Activated CD4-positive, alpha-beta memory T cell treated with anti-CD3 and anti-CD28 coated beads, Interleukin-2, amount 10 ng/mL, durations not matched to agents 7 days and 5 days (primary cell): ENCODE data around the gene TMEM135. TPM values are rescaled to one million over a fixed set of nuclear protein-coding genes. Genes with fewer than 3 reads are reported as not detected.
"Not testable (repeated sequence)": the region's sequence is repeated elsewhere in the genome, so short reads cannot be mapped to it uniquely, and the experiment has no call there.

Experiments used
- CTCF ChIA-PET: fragments of 350-600 bp; sonication (Branson Sonifier 250); formaldehyde crosslinking; loops from one replicate; lab custom pipeline; 2021; ENCODE audit warnings: antibody characterized with exemption, inconsistent platforms; lab: Charles Lee
- POLR2A ChIA-PET: fragments of 350-600 bp; sonication (Branson Sonifier 250); formaldehyde crosslinking; loops from one replicate; lab custom pipeline; 2021; ENCODE audit warnings: antibody characterized with exemption; lab: Charles Lee
- DNase-seq: peaks from one replicate; pipeline ENCODE4 v3.0.0-alpha.2; 2020
- H3K27ac Mint-ChIP-seq: one replicate; pipeline ENCODE4 v1.8.0; 2021; ENCODE audit warnings: mild to moderate bottlenecking, mixed read lengths
- H3K27me3 Mint-ChIP-seq: one replicate; pipeline ENCODE4 v1.8.0; 2021; ENCODE audit warnings: mixed read lengths
- H3K36me3 Mint-ChIP-seq: one replicate; pipeline ENCODE4 v1.8.0; 2021; ENCODE audit warnings: low read depth, mixed read lengths
- H3K4me1 Mint-ChIP-seq: one replicate; pipeline ENCODE4 v1.8.0; 2021; ENCODE audit warnings: mixed read lengths
- H3K4me3 Mint-ChIP-seq: one replicate; pipeline ENCODE4 v1.8.0; 2021; ENCODE audit warnings: mild to moderate bottlenecking, mixed read lengths
- H3K9me3 Mint-ChIP-seq: one replicate; pipeline ENCODE4 v1.8.0; 2021; ENCODE audit warnings: mixed read lengths
- total RNA-seq, 2 experiments: library from RNA; stranded (reverse); gene quantifications; one replicate each; pipeline ENCODE4 v1.2.3, GENCODE V29; 2021

TMEM135 gene
- total RNA-seq: 10 to 100 TPM; 38.3 to 46.9 TPM

GRCh38 chr11:87037450-87038234 is at the start of gene TMEM135:
TMEM135 (plus strand) TSS chr11:87037934; CDS start chr11:87038046, 112 bp downstream.
- H3K27me3 Mint-ChIP-seq: peaks cover 14% of the 10 kb centered on the region
- peak; percentile 97 for DNase-seq
- peak within 1 kb of the TSS; percentile 81 for H3K27ac Mint-ChIP-seq
- H3K36me3 Mint-ChIP-seq: peaks cover 32% of the 10 kb centered on the region
- no peaks in the 10 kb centered on the region for H3K9me3 Mint-ChIP-seq
- ChIA-PET CTCF (interaction anchor here (1.0 to 2.0 kb wide), 7 partner anchors 9 to 82 kb away, joined by 3 to 8 read pairs (median 5); partner anchors contain the start of gene FZD4), POLR2A (interaction anchor here (0.6 to 1.7 kb wide), 6 partner anchors 8 to 83 kb away, joined by 3 to 14 read pairs (median 3); no protein-coding TSS in a partner anchor)
- peaks cover 49% of the 10 kb centered on the region for H3K4me1 Mint-ChIP-seq
- peak within 1 kb of the TSS; percentile 97 for H3K4me3 Mint-ChIP-seq

DNA sequence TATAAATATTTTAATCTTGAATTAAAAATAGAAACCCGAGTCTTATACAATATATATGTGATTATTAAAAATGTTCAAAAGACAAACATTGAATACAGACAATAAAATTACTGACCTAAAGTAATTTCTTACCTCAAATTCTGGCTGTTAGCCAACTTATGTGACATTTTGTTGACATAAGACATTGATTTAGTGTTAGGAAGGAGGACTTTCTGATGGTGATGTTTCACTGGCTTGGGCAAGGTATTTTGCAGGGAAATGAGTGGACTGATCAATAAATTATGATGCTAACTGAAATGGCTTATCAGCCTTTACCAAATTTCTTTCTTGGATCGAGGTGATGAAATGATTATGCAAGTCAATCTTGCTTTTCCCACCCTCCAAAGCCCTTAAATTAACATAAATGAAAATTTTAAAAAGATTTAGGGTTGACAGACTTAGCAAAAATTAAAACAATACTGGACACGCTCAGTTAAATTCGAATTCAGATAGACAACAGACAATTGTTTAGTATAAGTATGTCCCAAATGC is 49.3 kb upstream of the TMEM135 start:
- no peak overlapping the region for H3K27ac Mint-ChIP-seq
- H3K36me3 Mint-ChIP-seq: no peaks in the 10 kb centered on the region
- H3K9me3 Mint-ChIP-seq: no peaks in the 10 kb centered on the region
- ChIA-PET POLR2A (no interaction called here), CTCF (no interaction called here)
- H3K4me3 Mint-ChIP-seq: no peak overlapping the region
- no peaks in the 10 kb centered on the region for H3K4me1 Mint-ChIP-seq
- no peak for DNase-seq
- H3K27me3 Mint-ChIP-seq: peaks cover 13% of the 10 kb centered on the region

GRCh38 chr11:86990031-86990430 is 47.7 kb upstream of the TMEM135 start:
- CTCF ChIA-PET: no interaction called here
- H3K36me3 Mint-ChIP-seq: no peaks in the 10 kb centered on the region
- H3K27me3 Mint-ChIP-seq: peaks cover 13% of the 10 kb centered on the region
- H3K4me3 Mint-ChIP-seq: no peak overlapping the region
- no peak for DNase-seq
- H3K9me3 Mint-ChIP-seq: no peaks in the 10 kb centered on the region
- POLR2A ChIA-PET: no interaction called here
- H3K4me1 Mint-ChIP-seq: no peaks in the 10 kb centered on the region
- no peak overlapping the region for H3K27ac Mint-ChIP-seq

- POLR2A ChIA-PET: no interaction called here
- Mint-ChIP-seq H3K4me1 (no peaks in the 10 kb centered on the region), H3K27ac (no peak overlapping the region), H3K36me3 (no peaks in the 10 kb centered on the region), H3K27me3 (peaks cover 13% of the 10 kb centered on the region), H3K4me3 (no peak overlapping the region), H3K9me3 (no peaks in the 10 kb centered on the region)
- no peak for DNase-seq
- CTCF ChIA-PET: no interaction called here
Measured at GRCh38 chr11:86990515-86990914, 47.2 kb upstream of the TMEM135 start.

GRCh38 chr11:86991341-86991740 is 46.4 kb upstream of the TMEM135 start:
- Mint-ChIP-seq H3K4me3 (no peak overlapping the region), H3K36me3 (no peaks in the 10 kb centered on the region), H3K27ac (no peak overlapping the region), H3K27me3 (peaks cover 13% of the 10 kb centered on the region), H3K4me1 (no peaks in the 10 kb centered on the region), H3K9me3 (no peaks in the 10 kb centered on the region)
- DNase-seq: no peak
- ChIA-PET CTCF (interaction anchor here (0.6 kb wide), 1 partner anchor 31 kb away, joined by 4 read pairs; no protein-coding TSS in a partner anchor), POLR2A (no interaction called here)

DNA sequence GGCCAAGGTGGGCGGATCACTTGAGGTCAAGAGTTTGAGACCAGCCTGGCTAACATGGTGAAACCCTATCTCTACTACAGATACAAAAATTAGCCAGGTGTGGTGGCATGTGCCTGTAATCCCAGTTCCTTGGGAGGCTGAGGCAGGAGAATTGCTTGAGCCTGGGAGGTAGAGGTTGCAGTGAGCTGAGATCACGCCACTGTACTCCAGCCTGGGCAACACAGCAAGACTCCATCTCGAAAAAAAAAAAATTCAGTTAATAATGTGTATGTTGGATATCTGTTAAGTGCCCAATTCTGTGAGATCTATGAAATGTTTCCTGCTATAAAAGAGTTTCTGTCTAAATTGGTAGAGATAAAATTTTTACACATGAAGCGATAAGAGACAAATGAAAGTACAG is 45.4 kb upstream of the TMEM135 start:
- CTCF ChIA-PET, H3K4me3 Mint-ChIP-seq: not testable (repeated sequence)
- H3K27me3 Mint-ChIP-seq: peaks cover 13% of the 10 kb centered on the region

GRCh38 chr11:86993031-86993430 is 44.7 kb upstream of the TMEM135 start:
- no peak overlapping the region for H3K27ac Mint-ChIP-seq
- H3K27me3 Mint-ChIP-seq: peaks cover 13% of the 10 kb centered on the region
- no peak overlapping the region for H3K4me3 Mint-ChIP-seq
- H3K36me3 Mint-ChIP-seq: no peaks in the 10 kb centered on the region
- no peaks in the 10 kb centered on the region for H3K9me3 Mint-ChIP-seq
- ChIA-PET CTCF (interaction anchor here (0.7 to 1.2 kb wide), 2 partner anchors 10 to 54 kb away, joined by 3 read pairs; no protein-coding TSS in a partner anchor), POLR2A (no interaction called here)
- no peaks in the 10 kb centered on the region for H3K4me1 Mint-ChIP-seq
- DNase-seq: no peak

More for the DNA sequence above, 45.4 kb upstream of the TMEM135 start:
- DNase-seq, H3K36me3 Mint-ChIP-seq, POLR2A ChIA-PET, H3K9me3 Mint-ChIP-seq, H3K27ac Mint-ChIP-seq, H3K4me1 Mint-ChIP-seq: not testable (repeated sequence)

DNA sequence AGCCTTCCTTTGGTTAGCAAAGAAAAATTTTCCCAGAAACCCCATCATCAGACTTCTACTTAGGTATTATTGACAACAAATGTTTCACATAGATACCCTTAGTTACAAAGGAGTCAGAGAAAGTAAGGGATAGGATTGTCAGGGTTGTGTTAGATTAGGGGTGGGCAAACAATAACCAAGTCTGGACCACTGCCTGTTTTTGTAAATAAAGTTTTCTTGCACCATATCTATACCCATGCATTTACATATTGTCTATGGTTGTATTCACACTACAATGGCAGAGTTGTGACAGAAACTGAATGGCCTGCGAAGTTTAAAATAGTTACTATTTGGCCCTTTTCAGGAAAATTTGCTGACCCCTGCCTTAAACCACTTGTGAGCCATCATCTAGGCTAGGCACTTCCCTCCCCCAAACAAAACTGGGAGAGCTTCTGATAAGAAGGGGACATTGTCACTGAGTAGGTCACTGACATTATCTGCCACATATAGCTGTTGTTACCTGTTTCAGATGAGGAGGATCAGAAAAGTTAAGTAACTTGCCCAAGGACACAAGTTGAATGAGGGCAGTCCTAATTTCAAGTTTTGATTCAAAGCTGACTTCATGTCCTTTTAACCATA is 40.7 kb upstream of the TMEM135 start:
- Mint-ChIP-seq H3K4me1 (no peaks in the 10 kb centered on the region), H3K9me3 (no peaks in the 10 kb centered on the region), H3K36me3 (no peaks in the 10 kb centered on the region), H3K4me3 (no peak overlapping the region), H3K27me3 (no peaks in the 10 kb centered on the region), H3K27ac (no peak overlapping the region)
- ChIA-PET POLR2A (no interaction called here), CTCF (interaction anchor here (0.6 kb wide), 1 partner anchor 21 kb away, joined by 5 read pairs; no protein-coding TSS in a partner anchor)
- DNase-seq: no peak

GRCh38 chr11:86999388-86999787 is 38.3 kb upstream of the TMEM135 start:
- no peaks in the 10 kb centered on the region for H3K27me3 Mint-ChIP-seq
- POLR2A ChIA-PET: no interaction called here

GRCh38 chr11:86999859-87000753 is 37.6 kb upstream of the TMEM135 start:
- H3K4me1 Mint-ChIP-seq: peaks cover 10% of the 10 kb centered on the region
- H3K4me3 Mint-ChIP-seq: no peak overlapping the region
- no peak for DNase-seq
- H3K36me3 Mint-ChIP-seq: no peaks in the 10 kb centered on the region
- H3K9me3 Mint-ChIP-seq: no peaks in the 10 kb centered on the region
- no peaks in the 10 kb centered on the region for H3K27me3 Mint-ChIP-seq
- POLR2A ChIA-PET: no interaction called here
- H3K27ac Mint-ChIP-seq: no peak overlapping the region
- CTCF ChIA-PET: interaction anchor here (0.9 to 1.0 kb wide), 2 partner anchors 37 to 98 kb away, joined by 3 read pairs; no protein-coding TSS in a partner anchor

More at GRCh38 chr11:86999388-86999787, 38.3 kb upstream of the TMEM135 start:
- Mint-ChIP-seq H3K9me3 (no peaks in the 10 kb centered on the region), H3K27ac (no peak overlapping the region), H3K36me3 (no peaks in the 10 kb centered on the region), H3K4me3 (no peak overlapping the region), H3K4me1 (peaks cover 10% of the 10 kb centered on the region)
- CTCF ChIA-PET: no interaction called here
- DNase-seq: no peak

DNA sequence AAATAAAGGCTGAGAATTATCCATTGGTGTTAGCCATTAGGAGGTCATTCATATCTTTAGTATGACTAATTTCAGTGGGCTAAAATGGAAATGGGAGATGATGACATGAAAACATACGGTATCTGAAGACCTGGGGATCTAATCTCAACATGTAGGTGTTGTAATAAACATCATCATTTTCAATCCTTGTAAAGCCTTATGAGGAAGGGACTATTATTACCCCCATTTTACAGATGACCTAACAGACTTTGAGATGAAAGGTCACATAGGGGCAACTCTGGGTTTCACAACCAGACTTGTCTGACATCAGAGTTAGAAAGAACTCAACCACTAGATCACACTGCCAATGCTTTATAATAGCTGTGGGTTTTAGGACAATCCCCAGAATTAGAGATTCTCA is 34.8 kb upstream of the TMEM135 start:
- Mint-ChIP-seq H3K27ac (no peak overlapping the region), H3K9me3 (no peaks in the 10 kb centered on the region), H3K4me3 (no peak overlapping the region), H3K27me3 (no peaks in the 10 kb centered on the region), H3K4me1 (peaks cover 10% of the 10 kb centered on the region), H3K36me3 (no peaks in the 10 kb centered on the region)
- DNase-seq: no peak
- POLR2A ChIA-PET: no interaction called here
- CTCF ChIA-PET: no interaction called here

DNA sequence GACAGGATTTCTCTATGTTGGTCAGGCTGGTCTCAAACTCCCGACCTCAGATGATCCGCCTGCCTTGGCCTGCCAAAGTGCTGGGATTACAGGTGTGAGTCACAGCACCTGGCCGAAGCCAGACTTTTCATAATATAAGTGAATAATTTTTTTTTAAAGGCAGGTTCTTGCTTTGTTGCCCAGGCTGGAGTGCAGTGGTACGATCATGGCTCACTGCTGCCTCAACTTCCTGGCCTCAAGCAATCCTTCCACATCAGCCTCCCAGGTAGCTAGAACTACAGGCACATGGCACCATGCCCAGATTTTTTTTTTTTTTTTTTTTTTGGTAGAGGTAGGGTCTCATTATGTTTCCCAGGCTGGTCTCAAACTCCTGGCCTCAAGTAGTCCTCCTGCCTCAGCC is 33.5 kb upstream of the TMEM135 start:
- H3K27ac Mint-ChIP-seq, H3K27me3 Mint-ChIP-seq, H3K36me3 Mint-ChIP-seq, DNase-seq, H3K4me1 Mint-ChIP-seq, H3K4me3 Mint-ChIP-seq, POLR2A ChIA-PET, H3K9me3 Mint-ChIP-seq, CTCF ChIA-PET: not testable (repeated sequence)
